ENCODE data around the gene LDLRAD2. TPM values are rescaled to one million over a fixed set of nuclear protein-coding genes. Genes with fewer than 3 reads are reported as not detected.
"Not testable (repeated sequence)": the region's sequence is repeated elsewhere in the genome, so short reads cannot be mapped to it uniquely, and the experiment has no call there.

Gene LDLRAD2
- total and polyA plus RNA-seq, 9 donors = 1.5 to 9.1 (median 6.7) TPM

DNA sequence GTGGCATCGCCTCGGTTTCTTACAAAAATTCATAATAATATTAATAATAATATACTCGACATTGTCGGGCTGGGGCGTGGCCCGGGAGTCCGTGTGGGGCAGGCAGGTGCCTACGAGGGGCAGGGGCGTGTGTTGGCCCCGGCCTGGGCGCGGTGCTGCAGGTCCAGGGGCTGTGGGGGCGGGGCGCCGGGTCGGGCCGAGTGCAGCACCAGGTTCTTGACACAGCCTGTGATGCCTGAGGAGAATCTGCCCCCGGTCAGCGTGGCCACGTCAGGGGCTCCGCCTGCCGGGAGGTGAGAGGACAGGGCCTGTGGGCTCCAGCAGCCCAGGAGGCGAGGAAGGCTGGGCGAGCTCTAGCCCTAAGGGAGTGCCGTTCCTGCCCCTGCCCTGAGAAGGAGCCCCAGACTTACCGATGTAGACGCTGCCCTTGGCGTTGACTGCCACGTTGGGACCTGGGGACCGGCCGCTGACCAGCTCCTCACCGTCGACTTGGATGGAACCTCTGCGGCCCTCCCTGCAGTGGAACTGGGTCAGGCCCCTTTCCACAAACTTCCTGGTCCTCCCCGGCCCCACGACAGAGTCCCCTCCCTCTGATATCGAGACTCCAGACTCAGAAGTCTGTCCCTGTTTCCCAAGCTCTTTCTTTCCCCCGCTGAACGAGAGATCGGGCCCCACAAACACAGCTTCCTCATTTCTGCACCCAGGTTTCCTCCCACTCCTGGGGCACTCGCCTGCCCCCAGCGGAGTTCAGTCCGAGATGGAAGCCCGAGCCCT, 11.3 kb downstream of the LDLRAD2 start:
- WGBS (ENCODE audit: insufficient coverage) = 81% methylated on average over 39 of the region's 44 CpGs
- Histone ChIP-seq H3K36me3 (ENCODE audit: control insufficient read depth, insufficient read depth, low read length) (peaks cover 75% of the 10 kb centered on the region), H3K27me3 (ENCODE audit: control insufficient read depth, insufficient read depth, low read length) (no peaks in the 10 kb centered on the region), H3K27ac (ENCODE audit: low read length) (no peak overlapping the region), H3K4me1 (ENCODE audit: control insufficient read depth, insufficient read depth, low read length) (no peaks in the 10 kb centered on the region), H3K4me3 (ENCODE audit: low read length) (no peak overlapping the region), H3K9me3 (replicated peaks; ENCODE audit: control insufficient read depth, low read depth, low read length) (no peaks in the 10 kb centered on the region)
- peak; percentile 8 for DNase-seq

DNA sequence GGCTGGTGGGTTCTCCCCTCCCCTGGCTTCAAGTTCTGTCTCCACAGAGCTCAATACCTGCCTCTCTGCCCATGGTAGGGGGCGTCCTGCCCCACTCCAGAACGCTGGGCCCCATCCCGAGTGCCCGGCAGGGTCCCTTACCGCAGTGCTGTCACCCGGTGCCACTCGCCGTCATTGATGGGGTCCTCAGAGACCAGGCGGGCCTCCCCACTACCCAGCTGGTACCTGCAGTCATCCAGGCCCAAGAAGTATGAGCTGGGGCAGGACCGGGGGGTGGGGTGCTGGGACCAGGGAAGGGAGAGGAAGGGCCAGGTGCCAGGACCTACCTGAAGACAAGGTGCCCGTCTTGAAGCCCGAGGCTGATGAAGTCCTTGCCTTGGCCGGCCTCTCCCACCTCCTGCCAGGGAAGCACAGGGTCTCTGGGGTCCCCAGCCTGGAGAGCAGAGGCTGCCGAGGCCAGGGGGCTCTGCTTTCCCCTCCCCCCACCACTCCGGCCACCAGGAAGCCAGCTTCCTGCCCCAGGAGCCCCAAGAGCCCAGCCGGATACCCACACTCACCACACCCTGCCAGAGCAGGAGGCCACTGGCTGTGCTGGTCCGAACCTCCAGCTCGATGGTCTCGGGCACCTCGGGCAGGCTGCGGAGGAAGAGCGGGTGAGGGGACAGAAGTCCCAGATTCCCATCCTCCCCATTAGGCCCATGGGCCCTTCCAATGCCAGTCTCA, 12.1 kb downstream of the LDLRAD2 start:
- peaks cover 82% of the 10 kb centered on the region for H3K36me3 ChIP-seq (ENCODE audit: control insufficient read depth, insufficient read depth, low read length)

GRCh38 chr1:21824926-21825325, 12.9 kb downstream of the LDLRAD2 start:
- H3K9me3 ChIP-seq (replicated peaks; ENCODE audit: control insufficient read depth, low read depth, low read length) = no peaks in the 10 kb centered on the region
- no peak overlapping the region for H3K4me3 ChIP-seq (ENCODE audit: low read length)
- H3K4me1 ChIP-seq (ENCODE audit: control insufficient read depth, insufficient read depth, low read length) = no peaks in the 10 kb centered on the region
- peaks cover 86% of the 10 kb centered on the region for H3K36me3 ChIP-seq (ENCODE audit: control insufficient read depth, insufficient read depth, low read length)
- WGBS (ENCODE audit: insufficient coverage) = no CpG with 5 or more reads among the region's 2 CpGs
- no peak for DNase-seq
- no peak overlapping the region for H3K27ac ChIP-seq (ENCODE audit: low read length)
- H3K27me3 ChIP-seq (ENCODE audit: control insufficient read depth, insufficient read depth, low read length) = no peaks in the 10 kb centered on the region

More for the DNA sequence above, 12.1 kb downstream of the LDLRAD2 start:
- no peaks in the 10 kb centered on the region for H3K9me3 ChIP-seq (replicated peaks; ENCODE audit: control insufficient read depth, low read depth, low read length)
- no peaks in the 10 kb centered on the region for H3K4me1 ChIP-seq (ENCODE audit: control insufficient read depth, insufficient read depth, low read length)
- H3K27me3 ChIP-seq (ENCODE audit: control insufficient read depth, insufficient read depth, low read length) = no peaks in the 10 kb centered on the region
- H3K4me3 ChIP-seq (ENCODE audit: low read length) = no peak overlapping the region
- 82% methylated on average over 11 of the region's 22 CpGs for WGBS (ENCODE audit: insufficient coverage)
- no peak overlapping the region for H3K27ac ChIP-seq (ENCODE audit: low read length)
- peak; percentile 3 for DNase-seq

- no peaks in the 10 kb centered on the region for H3K9me3 ChIP-seq (replicated peaks; ENCODE audit: control insufficient read depth, low read depth, low read length)
- no peak for DNase-seq
- H3K36me3 ChIP-seq (ENCODE audit: control insufficient read depth, insufficient read depth, low read length) = peaks cover 87% of the 10 kb centered on the region
- no peaks in the 10 kb centered on the region for H3K4me1 ChIP-seq (ENCODE audit: control insufficient read depth, insufficient read depth, low read length)
- no peaks in the 10 kb centered on the region for H3K27me3 ChIP-seq (ENCODE audit: control insufficient read depth, insufficient read depth, low read length)
- no peak overlapping the region for H3K27ac ChIP-seq (ENCODE audit: low read length)
- H3K4me3 ChIP-seq (ENCODE audit: low read length) = no peak overlapping the region
- 90% methylated on average over 3 of the region's 7 CpGs for WGBS (ENCODE audit: insufficient coverage)
Observed at GRCh38 chr1:21825393-21825792, 13.3 kb downstream of the LDLRAD2 start.

DNA sequence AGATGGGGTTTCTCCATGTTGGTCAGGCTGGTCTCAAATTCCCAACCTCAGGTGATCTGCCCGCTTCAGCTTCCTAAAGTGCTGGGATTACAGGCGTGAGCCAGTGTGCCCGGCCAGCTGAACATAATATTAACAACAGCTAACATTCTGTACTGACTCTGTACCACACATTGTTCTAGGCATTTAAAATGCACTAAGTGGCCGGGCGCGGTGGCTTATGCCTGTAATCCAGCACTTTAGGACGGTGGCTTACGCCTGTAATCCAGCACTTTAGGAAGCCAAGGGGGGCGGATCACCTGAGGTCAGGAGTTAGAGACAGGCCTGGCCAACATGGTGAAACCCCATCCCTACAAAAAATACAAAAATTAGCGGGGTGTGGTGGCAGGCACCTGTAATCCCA, 14.6 kb downstream of the LDLRAD2 start:
- H3K4me3 ChIP-seq (ENCODE audit: low read length); H3K4me1 ChIP-seq (ENCODE audit: control insufficient read depth, insufficient read depth, low read length); DNase-seq; H3K9me3 ChIP-seq (replicated peaks; ENCODE audit: control insufficient read depth, low read depth, low read length); H3K27ac ChIP-seq (ENCODE audit: low read length); H3K27me3 ChIP-seq (ENCODE audit: control insufficient read depth, insufficient read depth, low read length): not testable (repeated sequence)
- peaks cover 89% of the 10 kb centered on the region for H3K36me3 ChIP-seq (ENCODE audit: control insufficient read depth, insufficient read depth, low read length)
- 87% methylated on average over 8 of the region's 10 CpGs for WGBS (ENCODE audit: insufficient coverage)

DNA sequence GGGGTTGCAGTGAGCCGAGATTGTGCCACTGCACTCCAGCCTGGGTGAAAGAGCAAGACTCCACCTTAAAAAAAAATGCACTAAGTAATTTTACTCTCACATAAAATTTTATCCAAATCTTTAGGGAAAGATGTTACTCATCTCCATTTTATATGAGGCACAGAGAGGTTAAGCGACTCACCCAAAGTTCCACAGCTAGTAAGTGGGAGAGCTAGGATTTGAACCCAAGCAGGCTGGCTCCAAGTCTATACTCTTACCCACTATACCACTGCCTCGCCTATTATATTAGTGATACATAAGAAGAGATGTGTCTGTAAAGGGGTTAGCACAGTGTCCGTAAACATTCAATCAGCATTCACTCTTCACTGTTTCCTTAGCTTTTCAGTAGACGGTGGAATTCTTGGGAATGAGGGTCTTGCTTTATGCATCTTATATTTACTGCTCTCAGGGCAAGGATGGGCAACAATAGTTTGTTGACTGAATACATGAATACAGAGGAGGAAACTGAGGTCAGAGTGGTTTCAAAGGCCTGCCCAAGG, 15.1 kb downstream of the LDLRAD2 start:
- DNase-seq = no peak
- no peaks in the 10 kb centered on the region for H3K9me3 ChIP-seq (replicated peaks; ENCODE audit: control insufficient read depth, low read depth, low read length)
- H3K27me3 ChIP-seq (ENCODE audit: control insufficient read depth, insufficient read depth, low read length) = no peaks in the 10 kb centered on the region
- H3K4me1 ChIP-seq (ENCODE audit: control insufficient read depth, insufficient read depth, low read length) = no peaks in the 10 kb centered on the region
- no peak overlapping the region for H3K27ac ChIP-seq (ENCODE audit: low read length)
- no CpG with 5 or more reads among the region's 5 CpGs for WGBS (ENCODE audit: insufficient coverage)
- no peak overlapping the region for H3K4me3 ChIP-seq (ENCODE audit: low read length)
- H3K36me3 ChIP-seq (ENCODE audit: control insufficient read depth, insufficient read depth, low read length) = peaks cover 89% of the 10 kb centered on the region

DNA sequence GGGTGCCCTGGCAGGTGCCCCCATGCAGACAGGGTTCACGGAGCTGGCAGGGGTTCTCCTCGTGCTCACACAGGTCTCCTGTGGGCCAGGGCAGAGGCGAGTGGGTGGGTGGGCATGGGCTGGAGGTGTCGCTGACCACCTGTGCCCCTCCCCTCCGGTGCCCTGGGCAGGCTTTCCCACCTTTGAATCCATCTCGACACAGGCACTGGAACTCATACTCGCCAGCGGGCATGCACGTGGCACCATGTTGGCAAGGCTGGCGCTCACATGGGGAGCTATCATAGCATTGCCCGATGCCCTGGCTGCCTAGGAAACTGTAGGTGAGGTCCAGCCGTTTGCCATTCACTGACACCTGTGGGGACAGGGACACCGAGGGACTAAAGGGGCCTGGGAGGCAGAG, 16.0 kb downstream of the LDLRAD2 start:
- no peaks in the 10 kb centered on the region for H3K9me3 ChIP-seq (replicated peaks; ENCODE audit: control insufficient read depth, low read depth, low read length)
- no peak for DNase-seq
- no peaks in the 10 kb centered on the region for H3K4me1 ChIP-seq (ENCODE audit: control insufficient read depth, insufficient read depth, low read length)
- peaks cover 91% of the 10 kb centered on the region for H3K36me3 ChIP-seq (ENCODE audit: control insufficient read depth, insufficient read depth, low read length)
- WGBS (ENCODE audit: insufficient coverage) = 88% methylated on average over 11 of the region's 13 CpGs
- H3K27me3 ChIP-seq (ENCODE audit: control insufficient read depth, insufficient read depth, low read length) = no peaks in the 10 kb centered on the region
- H3K4me3 ChIP-seq (ENCODE audit: low read length) = no peak overlapping the region
- H3K27ac ChIP-seq (ENCODE audit: low read length) = no peak overlapping the region

- 89% methylated on average over 21 of the region's 28 CpGs for WGBS (ENCODE audit: insufficient coverage)
Observed at GRCh38 chr1:21828506-21829210, 16.6 kb downstream of the LDLRAD2 start.

GRCh38 chr1:21829294-21829693, 17.2 kb downstream of the LDLRAD2 start:
- H3K27me3 ChIP-seq (ENCODE audit: control insufficient read depth, insufficient read depth, low read length) = no peaks in the 10 kb centered on the region
- H3K36me3 ChIP-seq (ENCODE audit: control insufficient read depth, insufficient read depth, low read length) = peaks cover 91% of the 10 kb centered on the region
- WGBS (ENCODE audit: insufficient coverage) = 94% methylated on average over 12 of the region's 17 CpGs
- no peak overlapping the region for H3K27ac ChIP-seq (ENCODE audit: low read length)
- no peak for DNase-seq
- peaks cover 5% of the 10 kb centered on the region for H3K9me3 ChIP-seq (replicated peaks; ENCODE audit: control insufficient read depth, low read depth, low read length)
- H3K4me3 ChIP-seq (ENCODE audit: low read length) = no peak overlapping the region
- H3K4me1 ChIP-seq (ENCODE audit: control insufficient read depth, insufficient read depth, low read length) = no peaks in the 10 kb centered on the region

More at GRCh38 chr1:21828506-21829210, 16.6 kb downstream of the LDLRAD2 start:
- DNase-seq = no peak
- Histone ChIP-seq H3K36me3 (ENCODE audit: control insufficient read depth, insufficient read depth, low read length) (peaks cover 91% of the 10 kb centered on the region), H3K27me3 (ENCODE audit: control insufficient read depth, insufficient read depth, low read length) (no peaks in the 10 kb centered on the region), H3K27ac (ENCODE audit: low read length) (no peak overlapping the region), H3K4me1 (ENCODE audit: control insufficient read depth, insufficient read depth, low read length) (no peaks in the 10 kb centered on the region), H3K4me3 (ENCODE audit: low read length) (no peak overlapping the region), H3K9me3 (replicated peaks; ENCODE audit: control insufficient read depth, low read depth, low read length) (no peaks in the 10 kb centered on the region)
